T follicular helper cell (primary cell): Measurements from ENCODE around the gene CUL5.

Source experiments
- DNase-seq: peaks from one replicate; pipeline ENCODE4 v3.0.0-alpha.2; 2020; ENCODE audit warnings: low read depth
- total RNA-seq, 2 experiments: gene quantifications; one replicate each; lab custom pipeline; 2026; lab: John Stamatoyannopoulos, UW

CUL5 gene
- total RNA-seq = 83.4 to 103 reads per million in 2 experiments

GRCh38 chr11:108008656-108009496 lies at the start of gene CUL5:
CUL5 (plus strand) TSS chr11:108008898; CDS start chr11:108009349, 451 bp downstream.
- peak; percentile 84 for DNase-seq

- no peak for DNase-seq
Observed at GRCh38 chr11:107961480-107961879, 47.2 kb upstream of the CUL5 start.

- DNase-seq = no peak
Observed at GRCh38 chr11:107962181-107962580, 46.5 kb upstream of the CUL5 start.

GRCh38 chr11:107963091-107963490 lies 45.6 kb upstream of the CUL5 start:
- no peak for DNase-seq

GRCh38 chr11:107969219-107969618 lies 39.5 kb upstream of the CUL5 start:
- DNase-seq = no peak

GRCh38 chr11:107970049-107970448 lies 38.6 kb upstream of the CUL5 start:
- no peak for DNase-seq

GRCh38 chr11:107973641-107974040 lies 35.1 kb upstream of the CUL5 start:
- DNase-seq = no peak

GRCh38 chr11:107988397-107989158 lies 20.1 kb upstream of the CUL5 start:
- no peak for DNase-seq

GRCh38 chr11:107991868-107992414 lies 16.8 kb upstream of the CUL5 start:
- no peak for DNase-seq

GRCh38 chr11:107996006-107996776 lies 12.5 kb upstream of the CUL5 start:
- DNase-seq = no peak

GRCh38 chr11:107998761-107999160 lies 9.9 kb upstream of the CUL5 start:
- no peak for DNase-seq

GRCh38 chr11:107999759-108000455 lies 8.8 kb upstream of the CUL5 start:
- DNase-seq = no peak

- DNase-seq = no peak
Observed at GRCh38 chr11:108002476-108002875, 6.2 kb upstream of the CUL5 start.

GRCh38 chr11:108003623-108004022 lies 5.1 kb upstream of the CUL5 start:
- DNase-seq = no peak

- no peak for DNase-seq
Observed at GRCh38 chr11:108007819-108008218, 879 bp upstream of the CUL5 start.

- no peak for DNase-seq
Observed at GRCh38 chr11:108009497-108010370, 1.0 kb downstream of the CUL5 start.

GRCh38 chr11:108012139-108012725 lies 3.5 kb downstream of the CUL5 start:
- no peak for DNase-seq

- no peak for DNase-seq
Observed at GRCh38 chr11:108016647-108017046, 7.9 kb downstream of the CUL5 start.

- no peak for DNase-seq
Observed at GRCh38 chr11:108018708-108019107, 10.0 kb downstream of the CUL5 start.
